GM12878 (cell line): ENCODE results near the gene C12orf43. TPM values are rescaled to one million over a fixed set of nuclear protein-coding genes. Genes with fewer than 3 reads are reported as not detected.

ENCODE experiments used
- ATAC-seq: fragments of 200-7000 bp; cut with Tn5 transposase; 3 replicates; pipeline ENCODE4 v1.9.1; 2020; ENCODE audit warnings: mild to moderate bottlenecking, moderate library complexity
- BruUV-seq: library from RNA; stranded (reverse); fragments of 400-500 nt; replicated peaks from 2 replicates; lab custom pipeline; 2021; lab: Mats Ljungman, UMichigan
- CTCF ChIA-PET: fragments of 300-600 bp; sonication (Branson Sonifier 250); formaldehyde crosslinking; extraction: SDS; loops from one replicate; lab custom pipeline; 2021; ENCODE audit warnings: inconsistent platforms; lab: Yijun Ruan, JAX
- POLR2A ChIA-PET: fragments of 350-600 bp; formaldehyde crosslinking; extraction: SDS; loops from one replicate; lab custom pipeline; 2021; ENCODE audit warnings: inconsistent platforms; lab: Charles Lee
- RAD21 ChIA-PET: fragments of 300-600 bp; sonication (Branson Sonifier 250); formaldehyde crosslinking; loops from one replicate; lab custom pipeline; 2023; ENCODE audit warnings: antibody characterized with exemption; ENCODE audit not compliant: unreplicated experiment; lab: Charles Lee
- SMC1A ChIA-PET: fragments of 300-600 bp; sonication (Branson Sonifier 250); formaldehyde crosslinking; loops from one replicate; lab custom pipeline; 2023; ENCODE audit not compliant: unreplicated experiment, uncharacterized antibody; lab: Charles Lee
- DNase-seq: peaks from one replicate; pipeline ENCODE4 v3.0.0-alpha.2; 2011; ENCODE audit warnings: low read depth, low spot score
- FAIRE-seq: peaks from 3 replicates; lab custom pipeline; 2011; peaks lifted over from hg19 to GRCh38; lab: Jason Lieb, UNC
- H2AFZ ChIP-seq: 2 replicates; pipeline ENCODE4 v1.6.0; 2011; ENCODE audit warnings: low read depth, low read length, control low read depth; ENCODE audit not compliant: control insufficient read depth
- H3K27ac ChIP-seq: 2 replicates; pipeline ENCODE4 v1.5.1; 2011; ENCODE audit warnings: control low read depth; ENCODE audit not compliant: control insufficient read depth, insufficient read depth
- H3K27me3 ChIP-seq, 2 experiments: replicated peaks in 1 of 2; 2 replicates each; pipeline versions ENCODE4 v1.6.0 to v1.6.1; 2011; ENCODE audit warnings: low read length in 1 of 2; ENCODE audit not compliant: control insufficient read depth in 2 of 2, insufficient read depth in 2 of 2
- H3K36me3 ChIP-seq, 2 experiments: 2 replicates each; pipeline ENCODE4 v1.5.1; 2011; ENCODE audit warnings: low read length in 1 of 2; ENCODE audit not compliant: control insufficient read depth in 2 of 2, insufficient read depth in 2 of 2
- H3K4me1 ChIP-seq: 2 replicates; pipeline ENCODE4 v1.6.1; 2011; ENCODE audit warnings: mild to moderate bottlenecking, low read length, moderate library complexity, mixed read lengths; ENCODE audit not compliant: control insufficient read depth, insufficient read depth
- H3K4me2 ChIP-seq: 2 replicates; pipeline ENCODE4 v1.6.0; 2011; ENCODE audit warnings: control low read depth; ENCODE audit not compliant: control insufficient read depth, insufficient read depth
- H3K4me3 ChIP-seq: fragments of 200-600 bp; sonication (generic); 2 replicates; pipeline ENCODE4 v1.5.1; 2016
- H3K79me2 ChIP-seq: 2 replicates; pipeline ENCODE4 v1.6.0; 2011; ENCODE audit warnings: low read length; ENCODE audit not compliant: control insufficient read depth, insufficient read depth
- H3K9ac ChIP-seq: 2 replicates; pipeline ENCODE4 v1.8.0; 2011; ENCODE audit warnings: low read length, control low read depth, mixed read lengths; ENCODE audit not compliant: control insufficient read depth, insufficient read depth
- H3K9me3 ChIP-seq: replicated peaks from 3 replicates; pipeline ENCODE4 v1.5.1; 2011; ENCODE audit warnings: mild to moderate bottlenecking, low read length; ENCODE audit not compliant: control insufficient read depth, insufficient read depth
- H4K20me1 ChIP-seq: 2 replicates; pipeline ENCODE4 v1.6.0; 2011; ENCODE audit not compliant: control insufficient read depth, insufficient read depth
- BRCA1 ChIP-seq: IDR thresholded peaks from 2 replicates; pipeline ENCODE4 v1.6.1; 2011; ENCODE audit warnings: low read depth, low read length, improper control_type of control experiment
- CREM ChIP-seq: IDR thresholded peaks from 2 replicates; pipeline ENCODE4 v1.6.1; 2014; ENCODE audit warnings: antibody characterized with exemption, low read depth
- HCFC1 ChIP-seq: fragments of 150-350 bp; IDR thresholded peaks from 2 replicates; pipeline ENCODE4 v1.6.1; 2014; ENCODE audit warnings: low read length
- HDAC6 ChIP-seq: fragments of 200-600 bp; sonication (generic); IDR thresholded peaks from one replicate; pipeline ENCODE4 v1.8.0; 2017; ENCODE audit warnings: antibody characterized with exemption; ENCODE audit not compliant: unreplicated experiment
- IKZF1 ChIP-seq: fragments of 450-650 bp; conservative IDR thresholded peaks from 2 replicates; pipeline ENCODE4 v1.6.1; 2017; ENCODE audit warnings: antibody characterized with exemption, mild to moderate bottlenecking
- IKZF2 ChIP-seq, 2 experiments: fragments of 450-650 bp; IDR thresholded peaks; 2 replicates each; pipeline ENCODE4 v1.6.1; 2017; ENCODE audit warnings: mild to moderate bottlenecking in 2 of 2, moderate library complexity in 2 of 2
- LARP7 ChIP-seq: fragments of 450-650 bp; IDR thresholded peaks from 2 replicates; pipeline ENCODE4 v1.6.1; 2017; ENCODE audit warnings: mild to moderate bottlenecking
- NRF1 ChIP-seq: conservative IDR thresholded peaks from 2 replicates; pipeline ENCODE4 v1.6.1; 2011; ENCODE audit warnings: mild to moderate bottlenecking, low read depth, low read length, improper control_type of control experiment
- RELA ChIP-seq: fragments of 450-650 bp; IDR thresholded peaks from 2 replicates; pipeline ENCODE4 v1.8.0; 2014; ENCODE audit warnings: borderline replicate concordance; ENCODE audit not compliant: partially characterized antibody
- RUNX3 ChIP-seq: IDR thresholded peaks from 2 replicates; pipeline ENCODE4 v1.6.1; 2012; ENCODE audit warnings: low read length, inconsistent platforms
- SIX5 ChIP-seq: IDR thresholded peaks from 2 replicates; pipeline ENCODE4 v1.6.1; 2011; ENCODE audit warnings: mild to moderate bottlenecking, low read depth, low read length, moderate library complexity; ENCODE audit not compliant: severe bottlenecking
- SKIL ChIP-seq: fragments of 450-650 bp; IDR thresholded peaks from 2 replicates; pipeline ENCODE4 v1.6.1; 2017; ENCODE audit warnings: mild to moderate bottlenecking, low read depth, inconsistent platforms; ENCODE audit not compliant: poor library complexity, severe bottlenecking
- SMAD1 ChIP-seq: fragments of 450-650 bp; IDR thresholded peaks from 2 replicates; pipeline ENCODE4 v1.6.1; 2018; ENCODE audit warnings: mild to moderate bottlenecking, low read depth; ENCODE audit not compliant: partially characterized antibody
- TCF3 ChIP-seq: IDR thresholded peaks from 2 replicates; pipeline ENCODE4 v1.6.1; 2012; ENCODE audit warnings: low read depth, mild to moderate bottlenecking, low read length, borderline replicate concordance; ENCODE audit not compliant: insufficient read depth
- ZNF384 ChIP-seq: IDR thresholded peaks from 2 replicates; pipeline ENCODE4 v1.6.1; 2012; ENCODE audit warnings: low read depth, mild to moderate bottlenecking, low read length, improper control_type of control experiment, borderline replicate concordance
- ZSCAN29 ChIP-seq: fragments of 450-650 bp; IDR thresholded peaks from 2 replicates; pipeline ENCODE4 v1.6.1; 2017; ENCODE audit warnings: mild to moderate bottlenecking, moderate library complexity
- WGBS: methylation state at CpG from one replicate; pipeline ENCODE4 v1.1.6; 2016; ENCODE audit warnings: low lambda C conversion rate; ENCODE audit not compliant: insufficient replicate concordance, insufficient coverage; ENCODE audit errors: missing lambda C conversion rate; 5-methylcytosine and 5-hydroxymethylcytosine counted together
- in situ Hi-C: fragments of 300-500 bp; cut with MboI; formaldehyde crosslinking; loops from 9 replicates; pipeline ENCODE4 v1.14.3; 2018; ENCODE audit warnings: mixed read lengths
- intact Hi-C: fragments of 100-400 bp; cut with micrococcal nuclease; formaldehyde crosslinking; loops from one replicate; pipeline ENCODE4 v1.14.2; 2022; ENCODE audit not compliant: unreplicated experiment
- polyA plus RNA-seq, 11 experiments: library from polyadenylated mRNA; depleted of rRNA in 4 of 11; unstranded in 6 of 11; stranded (reverse) in 5 of 11; fragments of >200 nt; fragmentation: Nextera tagmentation in 4 of 11; fragmentation: Illumina TruSeq in 1 of 11; extraction: Ambion mirVana in 4 of 11; extraction: Trizol in 1 of 11; gene quantifications; 1 replicate in 1 of 11; 2 replicates in 10 of 11; pipeline versions ENCODE4 v1.2.1 to v1.2.3, GENCODE V29; 2011 to 2016; ENCODE audit warnings: inconsistent platforms in 2 of 11, missing spikeins in 2 of 11, low read depth in 1 of 11
- total RNA-seq, 4 experiments: library from RNA; depleted of rRNA in 3 of 4; stranded (reverse); fragments of >200 nt in 3 of 4; fragmentation: Illumina TruSeq in 1 of 4; extraction: Trizol in 1 of 4; gene quantifications; 2 replicates each; pipeline versions ENCODE4 v1.2.1 to v1.2.3, GENCODE V29; 2013 to 2021
- TF ChIP-seq, protein P1 (sequence below): fragments of 450-650 bp; IDR thresholded peaks from 2 replicates; pipeline ENCODE4 v1.6.1; 2017; ENCODE audit warnings: borderline replicate concordance
- TF ChIP-seq, protein P2 (sequence below): IDR thresholded peaks from 2 replicates; pipeline ENCODE4 v1.6.1; 2012; ENCODE audit warnings: low read length, inconsistent platforms

Gene C12orf43
- total and polyA plus RNA-seq, 10 of the 15 experiments (the other 5 are each of a cell fraction or from before 2014, with no cell fraction given), result 7.5 to 30.8 (median 21.3) TPM

GRCh38 chr12:121038861-121039668, 22.8 kb upstream of the C12orf43 start, which contains the start of gene OASL (continued):
- TF ChIP-seq SKIL, result peak; percentile 94
- TF ChIP-seq HCFC1, result peak; percentile 10; the same call in 1 of the 2 replicates
- TF ChIP-seq RELA, result peak; percentile 38
- TF ChIP-seq NRF1, result no peak
- peak; percentile 67 for TF ChIP-seq CREM
- peak; percentile 78 for TF ChIP-seq IKZF1
- peak; percentile 62 for TF ChIP-seq ZNF384
- no peak for TF ChIP-seq ZSCAN29
- peak; percentile 45; the same call in 1 of the 2 replicates for TF ChIP-seq LARP7

GRCh38 chr12:121036810-121037326, 20.6 kb upstream of the C12orf43 start:
- peak overlapping the region; percentile 44 for H3K4me2 ChIP-seq
- CTCF ChIA-PET, result interaction anchor here (1.0 to 2.9 kb wide), 2 partner anchors 10 to 23 kb away, joined by 3 to 18 read pairs; no protein-coding TSS in a partner anchor
- TF ChIP-seq, protein P1, sequence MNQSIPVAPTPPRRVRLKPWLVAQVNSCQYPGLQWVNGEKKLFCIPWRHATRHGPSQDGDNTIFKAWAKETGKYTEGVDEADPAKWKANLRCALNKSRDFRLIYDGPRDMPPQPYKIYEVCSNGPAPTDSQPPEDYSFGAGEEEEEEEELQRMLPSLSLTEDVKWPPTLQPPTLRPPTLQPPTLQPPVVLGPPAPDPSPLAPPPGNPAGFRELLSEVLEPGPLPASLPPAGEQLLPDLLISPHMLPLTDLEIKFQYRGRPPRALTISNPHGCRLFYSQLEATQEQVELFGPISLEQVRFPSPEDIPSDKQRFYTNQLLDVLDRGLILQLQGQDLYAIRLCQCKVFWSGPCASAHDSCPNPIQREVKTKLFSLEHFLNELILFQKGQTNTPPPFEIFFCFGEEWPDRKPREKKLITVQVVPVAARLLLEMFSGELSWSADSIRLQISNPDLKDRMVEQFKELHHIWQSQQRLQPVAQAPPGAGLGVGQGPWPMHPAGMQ, result no peak
- TF ChIP-seq IKZF2 (IDR thresholded peaks at IDR 0.05) (no peak; a peak in 1 of 4 replicates), SIX5 (no peak), SMAD1 (no peak), CREM (no peak), HDAC6 (no peak), BRCA1 (no peak), RUNX3 (no peak), TCF3 (no peak), IKZF1 (no peak; the same call in 1 of the 2 replicates)
- TF ChIP-seq, protein P2, sequence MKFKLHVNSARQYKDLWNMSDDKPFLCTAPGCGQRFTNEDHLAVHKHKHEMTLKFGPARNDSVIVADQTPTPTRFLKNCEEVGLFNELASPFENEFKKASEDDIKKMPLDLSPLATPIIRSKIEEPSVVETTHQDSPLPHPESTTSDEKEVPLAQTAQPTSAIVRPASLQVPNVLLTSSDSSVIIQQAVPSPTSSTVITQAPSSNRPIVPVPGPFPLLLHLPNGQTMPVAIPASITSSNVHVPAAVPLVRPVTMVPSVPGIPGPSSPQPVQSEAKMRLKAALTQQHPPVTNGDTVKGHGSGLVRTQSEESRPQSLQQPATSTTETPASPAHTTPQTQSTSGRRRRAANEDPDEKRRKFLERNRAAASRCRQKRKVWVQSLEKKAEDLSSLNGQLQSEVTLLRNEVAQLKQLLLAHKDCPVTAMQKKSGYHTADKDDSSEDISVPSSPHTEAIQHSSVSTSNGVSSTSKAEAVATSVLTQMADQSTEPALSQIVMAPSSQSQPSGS, result no peak

More at GRCh38 chr12:121036810-121037326, 20.6 kb upstream of the C12orf43 start:
- no peaks in the 10 kb centered on the region for H4K20me1 ChIP-seq
- ChIA-PET SMC1A (interaction anchor here (1.4 to 1.6 kb wide), 3 partner anchors 15 to 32 kb away, joined by 3 to 8 read pairs (median 4); no protein-coding TSS in a partner anchor), RAD21 (no interaction called here), POLR2A (interaction anchor here (0.7 kb wide), 1 partner anchor 145 kb away, joined by 3 read pairs; no protein-coding TSS in a partner anchor)
- H3K9me3 ChIP-seq, result no peaks in the 10 kb centered on the region; the same call in 2 of the 3 replicates
- no TSS peak for BruUV-seq
- no peak overlapping the region for H3K9ac ChIP-seq
- peaks cover 16% of the 10 kb centered on the region for H3K4me1 ChIP-seq
- no peak overlapping the region for H2AFZ ChIP-seq
- H3K27me3 ChIP-seq, result no peaks in the 10 kb centered on the region
- H3K4me3 ChIP-seq, result no peak overlapping the region
- H3K27ac ChIP-seq, result no peak overlapping the region
- in situ Hi-C loops (no loop called here), intact Hi-C loops (no loop called here)
- FAIRE-seq, result no peak
- ATAC-seq, result peak; percentile 2; the same call in 2 of the 3 replicates
- H3K36me3 ChIP-seq, result no peaks in the 10 kb centered on the region
- 39% methylated on average over 6 of the region's 6 CpGs for WGBS
- no peak for DNase-seq
- peaks cover 2% of the 10 kb centered on the region for H3K79me2 ChIP-seq
